ENCODE results near the gene COL13A1. TPM values are rescaled to one million over a fixed set of nuclear protein-coding genes. Genes with fewer than 3 reads are reported as not detected.

The COL13A1 gene
- total RNA-seq, 2 experiments from 2014 or later: not detected

DNA sequence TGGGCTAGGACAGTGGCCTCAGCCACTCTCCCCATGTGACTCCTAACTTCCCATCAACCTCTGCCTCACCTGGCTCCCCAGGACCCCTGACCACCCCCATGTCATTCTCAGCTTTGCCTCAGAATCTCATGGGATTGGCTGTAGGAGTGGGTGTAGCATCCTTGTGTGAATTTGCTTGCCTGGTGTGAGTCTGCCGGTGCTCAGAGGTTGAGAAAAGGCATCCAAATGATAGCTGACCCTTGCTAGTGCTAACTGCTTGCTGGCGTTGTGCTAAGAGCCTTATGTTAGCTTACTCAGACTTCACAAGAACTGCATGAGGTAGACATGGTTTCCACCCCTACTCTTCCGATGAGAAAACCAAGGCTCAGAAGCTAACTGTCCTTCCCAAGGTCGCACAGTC is 74.2 kb downstream of the COL13A1 start:
- ChIA-PET CTCF (no interaction called here), POLR2A (no interaction called here)
- no peak overlapping the region for H3K4me3 Mint-ChIP-seq
- no peak for ATAC-seq
- no peaks in the 10 kb centered on the region for H3K9me3 Mint-ChIP-seq (ENCODE audit: insufficient read depth)
- no peak for DNase-seq
- no peaks in the 10 kb centered on the region for H3K36me3 Mint-ChIP-seq (ENCODE audit: low read depth)
- H3K4me1 Mint-ChIP-seq (ENCODE audit: low read depth): no peaks in the 10 kb centered on the region
- peaks cover 18% of the 10 kb centered on the region for H3K27me3 Mint-ChIP-seq (ENCODE audit: low read depth)
- no peak overlapping the region for H3K27ac Mint-ChIP-seq

- ATAC-seq (no peak), DNase-seq (no peak)
- Mint-ChIP-seq H3K9me3 (ENCODE audit: insufficient read depth) (no peaks in the 10 kb centered on the region), H3K36me3 (ENCODE audit: low read depth) (no peaks in the 10 kb centered on the region), H3K27me3 (ENCODE audit: low read depth) (peaks cover 18% of the 10 kb centered on the region), H3K4me1 (ENCODE audit: low read depth) (no peaks in the 10 kb centered on the region), H3K4me3 (no peak overlapping the region), H3K27ac (no peak overlapping the region)
- CTCF ChIA-PET: no interaction called here
- POLR2A ChIA-PET: interaction anchor here (0.6 kb wide), 1 partner anchor 156 kb away, joined by 3 read pairs; no protein-coding TSS in a partner anchor
These were observed 74.6 kb downstream of the COL13A1 start for GRCh38 chr10:69876286-69876685.

- ATAC-seq: no peak
- Mint-ChIP-seq H3K36me3 (ENCODE audit: low read depth) (no peaks in the 10 kb centered on the region), H3K27ac (no peak overlapping the region), H3K27me3 (ENCODE audit: low read depth) (peaks cover 18% of the 10 kb centered on the region), H3K4me3 (no peak overlapping the region), H3K4me1 (ENCODE audit: low read depth) (no peaks in the 10 kb centered on the region), H3K9me3 (ENCODE audit: insufficient read depth) (no peaks in the 10 kb centered on the region)
- ChIA-PET POLR2A (interaction anchor here (0.6 kb wide), 1 partner anchor 157 kb away, joined by 3 read pairs; no protein-coding TSS in a partner anchor), CTCF (no interaction called here)
- DNase-seq: no peak
These were observed 75.2 kb downstream of the COL13A1 start for GRCh38 chr10:69876931-69877330.

- ChIA-PET POLR2A (no interaction called here), CTCF (no interaction called here)
- DNase-seq: no peak
- Mint-ChIP-seq H3K4me3 (no peak overlapping the region), H3K27me3 (ENCODE audit: low read depth) (peaks cover 14% of the 10 kb centered on the region), H3K9me3 (ENCODE audit: insufficient read depth) (no peaks in the 10 kb centered on the region), H3K36me3 (ENCODE audit: low read depth) (no peaks in the 10 kb centered on the region), H3K27ac (no peak overlapping the region), H3K4me1 (ENCODE audit: low read depth) (no peaks in the 10 kb centered on the region)
- ATAC-seq: no peak
These were observed 76.3 kb downstream of the COL13A1 start for GRCh38 chr10:69878038-69878437.

GRCh38 chr10:69878951-69879350 is 77.2 kb downstream of the COL13A1 start:
- DNase-seq (no peak), ATAC-seq (no peak)
- Mint-ChIP-seq H3K9me3 (ENCODE audit: insufficient read depth) (no peaks in the 10 kb centered on the region), H3K4me3 (no peak overlapping the region), H3K36me3 (ENCODE audit: low read depth) (no peaks in the 10 kb centered on the region), H3K4me1 (ENCODE audit: low read depth) (no peaks in the 10 kb centered on the region), H3K27ac (no peak overlapping the region), H3K27me3 (ENCODE audit: low read depth) (peaks cover 17% of the 10 kb centered on the region)
- ChIA-PET CTCF (no interaction called here), POLR2A (no interaction called here)

DNA sequence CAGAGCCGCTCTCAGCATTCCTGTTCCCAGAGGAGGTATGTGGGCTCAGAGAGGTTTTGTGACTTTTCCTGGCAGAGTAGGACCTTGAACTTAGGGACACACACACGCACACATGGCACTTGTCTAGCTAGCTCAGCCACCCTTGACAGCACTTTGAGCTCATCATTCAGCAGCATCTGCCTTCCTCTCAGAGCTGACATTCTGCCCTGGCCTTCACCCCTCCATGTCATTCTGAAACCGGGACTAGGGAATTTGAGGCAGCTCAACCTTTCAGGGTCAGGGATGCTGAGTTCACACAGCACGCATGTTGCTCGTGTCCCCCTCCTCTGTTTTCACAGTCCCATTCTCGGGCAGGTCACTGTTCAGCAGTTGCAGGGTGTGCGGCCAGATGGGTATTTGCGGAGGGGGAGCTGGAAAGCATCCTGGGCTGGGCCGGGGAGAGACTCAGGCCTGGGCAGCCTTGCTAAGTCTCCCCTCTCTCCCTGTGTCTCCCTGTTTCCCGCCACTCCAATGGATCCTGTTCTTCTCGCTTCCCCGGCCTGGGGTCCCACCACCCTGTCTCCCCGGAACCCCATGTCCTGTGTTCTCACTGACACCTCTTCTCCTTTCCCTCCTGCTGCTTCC is 78.0 kb downstream of the COL13A1 start:
- Mint-ChIP-seq H3K27me3 (ENCODE audit: low read depth) (peaks cover 17% of the 10 kb centered on the region), H3K9me3 (ENCODE audit: insufficient read depth) (no peaks in the 10 kb centered on the region), H3K36me3 (ENCODE audit: low read depth) (no peaks in the 10 kb centered on the region), H3K27ac (no peak overlapping the region), H3K4me1 (ENCODE audit: low read depth) (no peaks in the 10 kb centered on the region), H3K4me3 (no peak overlapping the region)
- DNase-seq (no peak), ATAC-seq (no peak)
- ChIA-PET POLR2A (no interaction called here), CTCF (no interaction called here)

- Mint-ChIP-seq H3K27me3 (ENCODE audit: low read depth) (peaks cover 17% of the 10 kb centered on the region), H3K4me3 (no peak overlapping the region), H3K9me3 (ENCODE audit: insufficient read depth) (no peaks in the 10 kb centered on the region), H3K27ac (no peak overlapping the region), H3K4me1 (ENCODE audit: low read depth) (no peaks in the 10 kb centered on the region), H3K36me3 (ENCODE audit: low read depth) (no peaks in the 10 kb centered on the region)
- ChIA-PET POLR2A (no interaction called here), CTCF (no interaction called here)
- no peak for DNase-seq
- ATAC-seq: no peak
These were observed 78.8 kb downstream of the COL13A1 start for GRCh38 chr10:69880301-69881081.

DNA sequence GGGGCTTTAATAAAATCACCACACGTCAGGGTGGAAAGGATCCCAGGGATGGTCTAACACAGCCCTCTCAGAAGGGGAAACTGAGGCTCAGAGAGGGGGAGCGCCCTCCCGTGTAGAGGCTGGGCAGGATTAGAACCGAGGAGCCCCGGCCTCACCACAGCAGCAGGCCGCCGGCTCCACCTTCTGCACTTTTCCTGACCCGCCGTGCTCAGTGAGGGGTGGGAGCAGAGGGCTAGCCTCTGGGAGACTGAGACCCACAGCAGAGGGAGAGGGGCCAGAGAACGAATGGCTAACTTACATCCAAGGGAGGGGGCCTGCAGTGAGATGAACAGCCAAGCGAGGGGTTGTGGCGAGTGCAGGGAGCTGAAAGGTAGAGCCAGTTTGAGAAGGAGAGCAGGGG is 79.5 kb downstream of the COL13A1 start:
- POLR2A ChIA-PET: no interaction called here
- H3K4me1 Mint-ChIP-seq (ENCODE audit: low read depth): no peaks in the 10 kb centered on the region
- H3K9me3 Mint-ChIP-seq (ENCODE audit: insufficient read depth): no peaks in the 10 kb centered on the region
- ATAC-seq (no peak), DNase-seq (no peak)
- H3K27ac Mint-ChIP-seq: no peak overlapping the region
- H3K4me3 Mint-ChIP-seq: no peak overlapping the region
- peaks cover 17% of the 10 kb centered on the region for H3K27me3 Mint-ChIP-seq (ENCODE audit: low read depth)
- CTCF ChIA-PET: no interaction called here
- no peaks in the 10 kb centered on the region for H3K36me3 Mint-ChIP-seq (ENCODE audit: low read depth)

- CTCF ChIA-PET: interaction anchor here (0.8 to 2.0 kb wide), 2 partner anchors 31 to 75 kb away, joined by 3 to 5 read pairs; no protein-coding TSS in a partner anchor
- ATAC-seq (no peak), DNase-seq (no peak)
- Mint-ChIP-seq H3K27me3 (ENCODE audit: low read depth) (peaks cover 17% of the 10 kb centered on the region), H3K9me3 (ENCODE audit: insufficient read depth) (no peaks in the 10 kb centered on the region), H3K4me1 (ENCODE audit: low read depth) (no peaks in the 10 kb centered on the region), H3K36me3 (ENCODE audit: low read depth) (no peaks in the 10 kb centered on the region), H3K27ac (no peak overlapping the region), H3K4me3 (no peak overlapping the region)
- POLR2A ChIA-PET: no interaction called here
These were observed 81.8 kb downstream of the COL13A1 start for GRCh38 chr10:69883310-69884023.

DNA sequence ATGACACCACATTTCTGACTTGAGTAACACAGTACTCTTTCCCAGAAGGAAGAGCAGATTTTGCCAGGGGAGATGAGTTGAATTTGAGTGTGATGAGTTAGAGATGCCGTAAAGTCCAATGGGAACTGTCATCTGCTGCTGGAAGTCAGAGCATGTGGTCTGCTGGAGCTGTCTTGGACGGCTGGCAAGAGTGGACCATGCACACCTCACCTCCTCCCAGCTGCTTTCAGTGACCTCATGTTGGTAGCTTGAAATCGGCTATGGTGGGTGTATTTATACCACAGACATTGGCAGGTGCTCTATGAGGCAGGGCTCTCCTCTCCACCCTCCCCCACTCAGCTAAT is 82.3 kb downstream of the COL13A1 start:
- Mint-ChIP-seq H3K27me3 (ENCODE audit: low read depth) (peaks cover 17% of the 10 kb centered on the region), H3K4me3 (no peak overlapping the region), H3K27ac (no peak overlapping the region), H3K36me3 (ENCODE audit: low read depth) (no peaks in the 10 kb centered on the region), H3K4me1 (ENCODE audit: low read depth) (no peaks in the 10 kb centered on the region), H3K9me3 (ENCODE audit: insufficient read depth) (no peaks in the 10 kb centered on the region)
- ChIA-PET POLR2A (no interaction called here), CTCF (interaction anchor here (2.0 kb wide), 1 partner anchor 31 kb away, joined by 5 read pairs; no protein-coding TSS in a partner anchor)
- ATAC-seq (no peak), DNase-seq (no peak)

GRCh38 chr10:69884686-69885085 is 83.0 kb downstream of the COL13A1 start:
- ChIA-PET POLR2A (no interaction called here), CTCF (interaction anchor here (2.0 kb wide), 1 partner anchor 30 kb away, joined by 5 read pairs; no protein-coding TSS in a partner anchor)
- no peak for DNase-seq
- no peak for ATAC-seq
- H3K27ac Mint-ChIP-seq: no peak overlapping the region
- H3K27me3 Mint-ChIP-seq (ENCODE audit: low read depth): peaks cover 10% of the 10 kb centered on the region
- H3K36me3 Mint-ChIP-seq (ENCODE audit: low read depth): no peaks in the 10 kb centered on the region
- no peak overlapping the region for H3K4me3 Mint-ChIP-seq
- H3K9me3 Mint-ChIP-seq (ENCODE audit: insufficient read depth): no peaks in the 10 kb centered on the region
- H3K4me1 Mint-ChIP-seq (ENCODE audit: low read depth): no peaks in the 10 kb centered on the region

DNA sequence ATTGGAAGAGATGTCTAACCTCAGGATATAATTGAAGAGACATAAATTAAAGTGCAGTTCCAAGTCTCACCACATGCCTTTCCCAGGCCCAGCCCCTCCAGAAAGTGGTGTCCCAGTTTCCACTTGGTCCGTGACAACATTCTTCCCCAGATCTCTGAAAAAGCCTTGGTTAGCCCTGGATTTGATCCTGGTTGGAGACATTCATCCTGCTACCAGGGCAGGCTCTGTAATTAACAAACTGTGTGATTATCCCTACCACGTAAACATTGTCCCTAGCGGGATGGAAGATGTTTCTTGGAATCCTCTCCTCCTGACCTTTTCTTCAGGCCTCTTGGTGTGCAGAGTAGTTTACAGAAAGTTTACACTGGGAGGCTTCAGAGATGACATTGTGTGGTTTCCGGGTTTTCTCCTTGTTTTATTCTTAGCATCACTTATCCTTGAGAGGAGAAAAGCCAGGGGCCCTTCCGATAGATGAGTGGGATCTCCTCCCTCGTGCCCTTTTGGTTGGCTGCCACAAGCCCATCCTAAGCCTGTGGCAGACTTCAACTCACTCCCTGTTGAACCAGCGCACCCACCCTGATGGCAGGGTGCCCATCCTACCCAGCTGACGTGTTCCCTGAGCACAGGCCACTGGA is 83.8 kb downstream of the COL13A1 start:
- H3K9me3 Mint-ChIP-seq (ENCODE audit: insufficient read depth): no peaks in the 10 kb centered on the region
- CTCF ChIA-PET: interaction anchor here (2.0 kb wide), 1 partner anchor 29 kb away, joined by 5 read pairs; no protein-coding TSS in a partner anchor
- no peaks in the 10 kb centered on the region for H3K36me3 Mint-ChIP-seq (ENCODE audit: low read depth)
- H3K27ac Mint-ChIP-seq: no peak overlapping the region
- H3K4me1 Mint-ChIP-seq (ENCODE audit: low read depth): no peaks in the 10 kb centered on the region
- ATAC-seq (no peak), DNase-seq (no peak)
- POLR2A ChIA-PET: no interaction called here
- H3K27me3 Mint-ChIP-seq (ENCODE audit: low read depth): peaks cover 3% of the 10 kb centered on the region
- no peak overlapping the region for H3K4me3 Mint-ChIP-seq

Measured in activated CD8-positive, alpha-beta T cell treated with anti-CD3 and anti-CD28 coated beads, Interleukin-2, amount 10 ng/mL, durations not matched to agents 7 days and 5 days (primary cell).